Left ventricle myocardium inferior (tissue), 1 donor: ENCODE measurements around the gene FARP1. TPM values are rescaled to one million over a fixed set of nuclear protein-coding genes. Genes with fewer than 3 reads are reported as not detected.

Source experiments
- DNase-seq: peaks from one replicate; pipeline ENCODE4 v3.0.0-alpha.2; 2020
- H3K27ac ChIP-seq: fragments of 200-600 bp; replicated peaks from 2 replicates; pipeline ENCODE4 v1.8.0; 2021
- H3K27me3 ChIP-seq: fragments of 200-600 bp; 2 replicates; pipeline ENCODE4 v1.8.0; 2021; ENCODE audit warnings: low read depth
- H3K36me3 ChIP-seq: fragments of 200-600 bp; 2 replicates; pipeline ENCODE4 v1.8.0; 2021
- H3K4me1 ChIP-seq: fragments of 200-600 bp; 2 replicates; pipeline ENCODE4 v1.8.0; 2021
- H3K4me3 ChIP-seq: fragments of 200-600 bp; 2 replicates; pipeline ENCODE4 v1.8.0; 2021; ENCODE audit warnings: mild to moderate bottlenecking, moderate library complexity
- H3K9me3 ChIP-seq: fragments of 200-600 bp; replicated peaks from 2 replicates; pipeline ENCODE4 v1.8.0; 2021
- CTCF ChIP-seq: fragments of 200-600 bp; IDR thresholded peaks from 2 replicates; pipeline ENCODE4 v1.8.0; 2021; ENCODE audit warnings: antibody characterized with exemption, mild to moderate bottlenecking, borderline replicate concordance
- intact Hi-C: fragments of 100-400 bp; cut with micrococcal nuclease; formaldehyde crosslinking; loops from one replicate; pipeline ENCODE4 v1.11.0; 2022
- total RNA-seq: library from RNA; stranded (reverse); fragmentation: NEBNext Ultra II Directional; extraction: Animal tissue kit (Norgen Biotek cat#: 25700); gene quantifications from one replicate; pipeline ENCODE4 v1.2.1, GENCODE V29; 2021
- donor health status: DM: no; HTN: yes; CAD: no; lungs with severe emphysema.

The FARP1 gene
- total RNA-seq, 1 donor from 2014 or later: 17.6 TPM

GRCh38 chr13:98346904-98347636 lies 204.2 kb downstream of the FARP1 start:
- H3K4me1 ChIP-seq: peaks cover 5% of the 10 kb centered on the region
- no peak for TF ChIP-seq CTCF
- no peak overlapping the region for H3K27ac ChIP-seq
- H3K9me3 ChIP-seq: no peaks in the 10 kb centered on the region
- DNase-seq: no peak
- no peaks in the 10 kb centered on the region for H3K27me3 ChIP-seq
- no peak overlapping the region for H3K4me3 ChIP-seq
- intact Hi-C loops: no loop called here
- H3K36me3 ChIP-seq: no peaks in the 10 kb centered on the region

GRCh38 chr13:98347756-98348155 lies 204.9 kb downstream of the FARP1 start:
- intact Hi-C loops: no loop called here
- H3K4me1 ChIP-seq: peaks cover 5% of the 10 kb centered on the region
- no peaks in the 10 kb centered on the region for H3K27me3 ChIP-seq
- no peaks in the 10 kb centered on the region for H3K36me3 ChIP-seq
- no peak overlapping the region for H3K27ac ChIP-seq
- H3K9me3 ChIP-seq: no peaks in the 10 kb centered on the region
- H3K4me3 ChIP-seq: no peak overlapping the region
- TF ChIP-seq CTCF: no peak
- no peak for DNase-seq

GRCh38 chr13:98348466-98349200 lies 205.7 kb downstream of the FARP1 start:
- TF ChIP-seq CTCF: no peak
- H3K4me3 ChIP-seq: no peak overlapping the region
- DNase-seq: no peak
- H3K27ac ChIP-seq: no peak overlapping the region
- intact Hi-C loops: no loop called here
- H3K36me3 ChIP-seq: no peaks in the 10 kb centered on the region
- peaks cover 5% of the 10 kb centered on the region for H3K4me1 ChIP-seq
- no peaks in the 10 kb centered on the region for H3K27me3 ChIP-seq
- H3K9me3 ChIP-seq: no peaks in the 10 kb centered on the region

GRCh38 chr13:98349731-98350305 lies 206.9 kb downstream of the FARP1 start:
- no peak overlapping the region for H3K4me3 ChIP-seq
- intact Hi-C loops: no loop called here
- H3K27me3 ChIP-seq: no peaks in the 10 kb centered on the region
- H3K36me3 ChIP-seq: no peaks in the 10 kb centered on the region
- H3K27ac ChIP-seq: no peak overlapping the region
- peaks cover 5% of the 10 kb centered on the region for H3K4me1 ChIP-seq
- peak; percentile 55 for TF ChIP-seq CTCF
- no peak for DNase-seq
- H3K9me3 ChIP-seq: no peaks in the 10 kb centered on the region

- Histone ChIP-seq H3K27ac (no peak overlapping the region), H3K36me3 (no peaks in the 10 kb centered on the region), H3K9me3 (no peaks in the 10 kb centered on the region), H3K4me1 (peaks cover 5% of the 10 kb centered on the region), H3K4me3 (no peak overlapping the region), H3K27me3 (no peaks in the 10 kb centered on the region)
- intact Hi-C loops: no loop called here
- TF ChIP-seq CTCF: no peak
- DNase-seq: no peak
Observed at GRCh38 chr13:98350746-98351330, 207.9 kb downstream of the FARP1 start.
